ENCODE data around the gene GGTA1.

The GGTA1 gene

GRCh38 chr9:121499177-121499426 is 542 bp downstream of the GGTA1 start:
- DNase-seq (ENCODE audit: low spot score) = no peak

GRCh38 chr9:121498487-121499176 is 1.0 kb downstream of the GGTA1 start:
- no peak for DNase-seq (ENCODE audit: low spot score)

DNA sequence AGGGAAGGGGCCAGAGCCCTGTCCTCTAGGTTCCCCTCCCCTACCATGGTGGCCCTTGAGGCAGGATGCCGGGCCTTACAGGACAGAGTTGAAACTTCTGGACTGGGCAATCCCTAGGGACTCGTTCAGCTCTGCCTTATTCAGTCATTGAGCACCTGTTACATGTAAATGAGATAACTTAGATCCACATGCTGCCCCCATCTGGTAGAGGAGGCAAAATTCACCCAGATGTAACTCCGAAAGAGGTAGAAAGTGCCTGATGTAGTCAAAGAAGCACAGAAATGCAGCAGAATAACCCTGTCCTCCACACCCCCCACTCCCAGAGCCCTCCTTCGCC is 1.5 kb downstream of the GGTA1 start:
- peak; percentile 75 for DNase-seq (ENCODE audit: low spot score)

DNA sequence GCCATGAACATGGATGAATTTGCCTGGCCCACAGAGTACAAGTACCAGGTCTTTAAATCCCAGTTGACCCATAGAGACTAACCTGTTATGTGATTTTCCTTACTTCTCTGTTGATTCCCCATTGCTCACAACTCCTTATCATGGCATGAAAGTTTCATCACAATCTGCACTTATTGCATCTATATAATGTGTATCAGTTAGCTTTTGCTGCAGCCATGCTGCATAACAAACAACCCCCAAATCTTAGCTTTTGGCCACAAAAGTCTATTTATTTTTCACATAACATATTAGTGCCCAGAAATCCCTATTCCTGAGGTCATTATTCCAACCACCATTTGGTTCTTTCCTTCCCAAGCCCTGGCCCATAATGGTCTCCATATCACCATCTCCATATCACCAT is 3.7 kb downstream of the GGTA1 start:
- DNase-seq (ENCODE audit: low spot score) = no peak

GRCh38 chr9:121494192-121494591 is 5.5 kb downstream of the GGTA1 start:
- DNase-seq (ENCODE audit: low spot score) = no peak

DNA sequence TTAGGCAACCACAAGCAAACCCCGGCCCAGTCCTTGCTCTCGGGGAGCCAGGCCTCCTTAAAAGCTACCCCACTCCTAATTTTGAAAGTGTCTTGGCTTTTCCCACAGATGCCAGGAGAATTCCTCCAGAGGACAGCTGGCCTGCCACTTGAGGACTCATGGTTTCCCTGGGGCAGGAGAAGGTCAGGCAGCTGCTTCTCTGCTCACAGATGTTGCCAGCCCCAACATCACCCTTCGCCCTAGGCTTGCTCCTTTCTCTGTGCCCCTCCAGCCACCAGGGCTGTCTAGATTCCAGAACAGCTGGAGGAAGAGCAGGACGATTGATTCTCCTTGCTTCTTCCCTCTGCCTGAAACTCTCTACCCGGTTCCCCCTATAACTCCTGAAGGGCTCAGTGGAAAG is 8.5 kb downstream of the GGTA1 start:
- DNase-seq (ENCODE audit: low spot score) = no peak

DNA sequence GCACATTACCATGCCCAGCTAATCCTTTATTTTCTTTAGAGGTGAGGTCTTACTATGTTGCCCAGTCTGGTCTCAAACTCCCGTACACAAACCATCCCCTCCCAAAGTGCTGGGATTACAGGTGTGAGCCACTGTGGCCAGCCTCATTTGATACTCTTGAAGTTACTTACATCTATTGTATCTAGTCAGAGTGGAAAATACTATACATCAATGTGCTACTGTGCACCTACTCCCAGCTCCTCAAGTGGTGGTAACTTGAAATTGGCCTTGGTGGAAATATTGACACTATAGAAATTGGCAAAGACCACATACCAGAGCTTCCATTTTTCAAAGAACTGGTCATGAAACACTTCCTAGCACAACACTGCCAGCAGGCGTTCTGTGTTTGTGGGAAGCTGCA is 10.3 kb downstream of the GGTA1 start:
- DNase-seq (ENCODE audit: low spot score) = no peak

DNA sequence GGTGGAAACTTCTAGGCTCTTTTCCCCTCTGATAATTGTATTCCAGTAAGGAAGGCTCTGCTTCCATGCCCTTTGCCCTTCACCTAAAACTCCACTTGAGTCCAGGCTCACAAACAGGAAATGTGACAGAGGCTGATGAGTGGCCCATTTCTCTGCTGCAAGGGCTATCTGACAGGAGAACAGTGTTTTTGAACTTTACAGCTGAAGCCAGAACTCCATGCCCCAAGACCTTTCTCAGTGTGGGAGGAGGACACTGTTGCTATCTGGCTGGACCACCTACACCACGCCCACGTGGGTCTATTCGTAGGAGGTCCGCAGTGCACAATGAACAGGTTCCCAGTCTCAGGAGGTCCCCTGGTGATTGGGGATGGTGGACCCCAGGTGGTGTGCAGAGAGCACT is 13.6 kb downstream of the GGTA1 start:
- DNase-seq (ENCODE audit: low spot score) = no peak

GRCh38 chr9:121485623-121486022 is 14.0 kb downstream of the GGTA1 start:
- DNase-seq (ENCODE audit: low spot score) = no peak

- DNase-seq (ENCODE audit: low spot score) = peak; percentile 32
Measured at GRCh38 chr9:121484651-121485446, 14.8 kb downstream of the GGTA1 start.

- no peak for DNase-seq (ENCODE audit: low spot score)
Measured at GRCh38 chr9:121483473-121484031, 16.1 kb downstream of the GGTA1 start.

DNA sequence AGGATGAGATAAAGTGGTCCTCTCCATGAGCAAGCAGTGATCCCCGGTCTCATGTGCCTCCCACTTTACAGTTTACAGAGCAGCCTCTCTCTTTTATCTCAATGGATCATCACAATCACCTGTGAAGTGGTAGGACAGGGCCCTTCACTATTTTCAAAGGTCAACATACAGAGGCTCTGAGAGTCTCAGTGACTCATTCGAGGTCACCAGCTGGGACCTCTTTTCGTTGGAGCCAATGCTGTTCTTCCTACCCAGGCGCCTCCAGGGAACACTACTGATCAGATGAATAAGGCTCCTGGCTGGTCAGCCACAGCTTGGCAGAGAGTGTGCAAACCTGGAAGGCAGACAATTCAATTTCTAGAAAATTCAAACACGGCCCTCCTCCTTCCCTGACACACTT is 16.6 kb downstream of the GGTA1 start:
- no peak for DNase-seq (ENCODE audit: low spot score)

DNA sequence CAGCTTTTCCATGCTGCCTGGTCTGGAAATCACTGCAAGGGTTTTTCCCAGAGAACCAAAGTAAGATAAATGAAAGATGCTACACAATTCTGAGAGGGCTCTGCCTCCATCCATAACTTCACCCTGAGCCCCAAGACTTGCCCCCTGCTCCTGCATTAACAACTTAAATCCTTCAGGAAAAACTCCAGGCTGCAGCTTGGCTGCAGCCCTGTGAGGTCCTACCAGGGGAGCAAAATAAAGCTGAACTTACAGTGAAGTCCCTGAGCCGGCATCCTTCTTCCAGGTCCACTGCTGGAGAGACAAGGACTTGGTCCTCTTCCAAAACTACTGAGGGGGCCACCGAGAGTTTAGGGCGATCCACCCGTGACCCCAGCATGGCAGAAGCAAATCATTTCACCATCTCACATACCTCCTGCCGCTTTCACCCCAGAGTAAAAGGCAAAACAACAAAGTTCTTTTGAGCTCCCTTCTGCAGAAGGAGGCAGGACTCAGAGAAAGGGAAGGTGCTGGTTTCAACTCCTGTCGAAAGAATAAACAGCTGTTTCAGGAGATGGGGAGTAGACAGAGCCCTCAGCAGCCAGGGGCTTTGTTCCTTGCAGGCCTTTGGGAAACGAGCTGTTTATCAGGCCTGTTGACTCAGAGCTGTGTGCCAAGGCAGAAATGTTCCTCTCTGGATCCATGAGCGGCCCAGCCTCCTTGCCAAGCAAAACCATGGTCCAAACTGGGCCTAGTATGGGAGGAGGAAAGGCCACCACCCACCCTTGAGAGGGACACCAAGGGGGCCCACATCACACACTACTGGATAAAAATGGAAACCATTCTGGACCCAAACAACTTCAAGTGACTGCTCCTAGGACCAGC is 20.6 kb downstream of the GGTA1 start:
- DNase-seq (ENCODE audit: low spot score) = peak; percentile 46

- DNase-seq (ENCODE audit: low spot score) = no peak
Measured at GRCh38 chr9:121476156-121476555, 23.5 kb downstream of the GGTA1 start.

DNA sequence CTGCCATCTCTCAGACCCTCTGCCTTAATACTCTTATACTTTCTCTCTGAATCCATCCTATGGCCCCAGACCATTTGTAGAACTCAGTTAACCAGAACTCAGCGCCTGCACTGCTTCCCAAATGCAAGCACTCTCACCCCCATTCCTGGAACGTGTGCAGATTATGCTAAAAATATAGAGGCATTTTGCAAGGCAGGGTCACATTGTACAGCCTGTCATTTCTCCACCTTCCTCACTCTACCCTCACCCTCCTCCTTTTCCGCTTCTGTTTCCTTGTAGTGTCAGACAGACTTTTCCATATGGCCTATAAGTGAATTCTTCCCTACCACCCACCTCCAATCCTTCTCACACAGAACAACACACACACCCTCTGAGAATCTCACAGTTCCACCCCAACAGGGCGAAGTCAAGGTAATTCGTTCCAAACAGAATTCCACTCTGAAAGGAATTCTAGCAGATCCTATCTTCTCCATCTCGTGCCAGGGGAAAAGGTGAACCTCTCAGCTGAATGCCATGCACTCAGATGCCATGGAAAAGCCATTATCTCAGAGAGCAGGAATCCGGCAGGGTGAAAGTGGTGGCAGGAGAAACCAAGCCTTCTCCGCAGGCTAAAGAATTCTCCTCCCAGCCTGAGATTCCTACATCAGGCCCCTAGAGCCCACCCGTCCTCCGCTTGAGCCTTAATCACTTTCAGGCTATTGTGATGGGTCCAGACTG is 25.3 kb downstream of the GGTA1 start:
- DNase-seq (ENCODE audit: low spot score) = no peak

DNA sequence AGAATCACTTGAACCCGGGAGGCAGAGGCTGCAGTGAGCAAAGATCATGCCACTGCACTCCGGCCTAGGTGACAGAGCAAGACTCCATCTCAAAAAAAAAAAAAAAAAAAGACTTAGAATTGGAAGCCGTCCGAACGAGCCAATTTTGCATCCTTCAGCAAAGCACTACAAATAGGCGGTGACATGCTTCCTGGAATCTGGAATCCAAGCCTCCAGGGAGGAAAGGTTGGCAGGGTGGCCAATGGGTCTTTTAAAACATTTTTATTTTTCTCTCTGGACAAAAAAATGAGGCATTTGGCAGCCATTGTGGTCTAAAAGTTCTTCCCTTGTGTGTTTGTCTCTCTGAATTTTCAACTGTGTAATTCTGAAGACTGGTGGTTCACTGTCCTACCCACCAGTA is 26.4 kb downstream of the GGTA1 start:
- no peak for DNase-seq (ENCODE audit: low spot score)

DNA sequence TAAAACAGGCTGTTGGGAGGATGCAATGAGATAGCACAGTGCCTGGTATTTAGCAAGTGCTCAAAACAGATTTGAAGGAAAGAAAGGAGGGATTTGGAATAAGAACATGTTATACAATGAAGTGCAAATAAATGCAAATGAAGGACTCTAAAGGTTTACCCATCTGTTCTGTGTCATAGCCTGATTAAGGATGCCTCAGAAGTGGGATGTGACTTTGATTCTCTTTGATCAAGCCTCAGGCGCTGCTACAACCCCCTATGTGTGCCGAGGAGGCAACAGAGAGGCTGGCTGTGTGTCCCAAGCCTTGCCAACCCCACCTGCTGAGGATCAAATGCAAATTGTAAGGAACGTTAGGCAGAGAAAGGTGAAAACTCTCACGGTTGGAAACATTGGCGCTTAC is 27.2 kb downstream of the GGTA1 start:
- no peak for DNase-seq (ENCODE audit: low spot score)

DNA sequence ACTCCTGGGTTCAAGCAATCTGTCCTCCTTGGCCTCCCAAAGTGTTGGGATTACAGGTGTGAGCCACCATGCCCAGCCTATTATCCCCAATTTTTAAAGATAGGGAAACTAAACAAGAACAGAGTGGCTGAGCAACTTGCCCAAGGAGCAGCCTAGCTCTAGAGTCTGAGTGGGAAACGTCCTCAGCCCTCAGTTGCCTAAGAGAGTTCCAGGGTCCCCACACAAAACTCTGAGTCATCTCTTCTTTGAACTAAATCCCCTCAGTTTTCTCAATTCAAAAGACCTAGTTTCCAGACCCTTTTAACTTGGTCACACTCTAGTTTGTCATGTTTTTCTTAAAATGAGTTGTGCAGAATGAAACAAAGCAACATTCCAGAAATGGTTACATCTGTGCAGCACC is 33.5 kb downstream of the GGTA1 start:
- DNase-seq (ENCODE audit: low spot score) = no peak

DNA sequence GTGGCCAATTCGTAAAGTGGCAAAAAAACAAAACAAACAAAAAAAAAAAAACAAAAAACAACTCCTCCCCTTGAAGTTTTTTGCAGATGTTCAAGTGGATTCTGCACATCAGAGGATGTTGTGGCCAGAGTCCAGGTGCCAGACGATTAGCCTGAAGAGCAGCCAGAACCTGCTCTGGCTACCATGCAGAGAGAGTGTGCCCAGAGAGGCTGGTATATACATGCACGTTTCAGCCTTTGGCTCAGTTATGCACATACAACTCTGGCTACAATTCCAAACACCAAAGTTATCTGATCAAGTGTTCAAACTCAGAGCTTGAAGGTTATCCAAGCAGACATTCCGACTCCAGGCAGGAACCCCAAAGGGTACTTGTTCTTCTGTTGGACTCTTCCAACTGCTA is 34.7 kb downstream of the GGTA1 start:
- no peak for DNase-seq (ENCODE audit: low spot score)

DNA sequence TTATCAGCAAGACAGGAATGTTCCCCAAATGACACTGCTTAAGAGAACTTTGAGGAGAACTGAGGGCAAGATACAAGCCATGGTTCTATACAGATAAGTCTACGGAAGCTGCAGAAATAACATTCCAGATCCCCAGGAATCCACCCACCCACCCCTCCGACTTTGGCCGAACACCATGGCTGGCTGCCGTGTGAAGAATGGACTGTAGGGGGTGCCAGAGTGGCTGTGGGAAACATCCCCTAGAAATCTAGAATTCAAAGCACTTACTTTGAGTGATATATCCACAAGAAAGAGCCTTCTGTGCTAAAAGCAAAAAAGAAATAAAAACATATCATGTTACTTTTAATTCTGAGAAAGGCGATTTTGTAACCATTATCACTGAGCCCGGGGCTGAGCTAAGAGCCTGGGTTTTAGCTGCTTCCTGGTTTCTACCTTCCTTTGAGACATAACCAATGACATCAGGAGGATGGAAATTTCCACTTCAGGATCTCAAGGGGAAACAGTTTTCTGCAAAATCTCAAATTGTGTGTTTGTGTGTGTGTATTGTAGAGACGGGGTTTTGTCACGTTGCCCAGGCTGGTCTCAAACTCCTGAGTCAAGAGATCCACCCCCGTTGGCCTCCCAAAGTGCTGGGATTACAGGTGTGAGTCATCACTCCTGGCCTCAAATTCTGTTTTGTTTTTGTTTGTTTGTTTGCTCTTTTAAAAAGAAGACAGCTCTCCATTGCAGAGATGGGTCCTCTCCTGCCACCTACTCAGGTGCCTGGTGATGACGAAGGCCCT is 36.4 kb downstream of the GGTA1 start:
- DNase-seq (ENCODE audit: low spot score) = peak; percentile 71

GRCh38 chr9:121459513-121459912 is 40.1 kb downstream of the GGTA1 start:
- DNase-seq (ENCODE audit: low spot score) = no peak

Measured in ecto neural progenitor cell (in vitro differentiated cells).